IMR-90 (cell line): ENCODE results near the gene KTI12. TPM values are rescaled to one million over a fixed set of nuclear protein-coding genes. Genes with fewer than 3 reads are reported as not detected.
A peak's percentile ranks its signal among the peaks of the same experiment; 100 is the strongest.

Experiments
- ATAC-seq: fragments of 200-7000 bp; cut with Tn5 transposase; 2 replicates; pipeline ENCODE4 v1.9.1; 2020; ENCODE audit warnings: low read depth, mild to moderate bottlenecking, moderate library complexity
- BruUV-seq: library from RNA; stranded (reverse); fragments of 400-500 nt; replicated peaks from 2 replicates; lab custom pipeline; 2021; lab: Mats Ljungman, UMichigan
- CTCF ChIA-PET: fragments of 300-600 bp; formaldehyde crosslinking; extraction: SDS; loops from one replicate; lab custom pipeline; 2021; ENCODE audit warnings: antibody characterized with exemption; lab: Yijun Ruan, JAX
- POLR2A ChIA-PET: fragments of 300-600 bp; sonication (Branson Sonifier 250); formaldehyde crosslinking; loops from one replicate; lab custom pipeline; 2022; ENCODE audit warnings: antibody characterized with exemption; ENCODE audit not compliant: unreplicated experiment; lab: Charles Lee
- DNase-seq: peaks from one replicate; pipeline ENCODE4 v3.0.0; 2013
- H2AFZ ChIP-seq: replicated peaks from 2 replicates; pipeline ENCODE3; 2013; ENCODE audit warnings: low read length, mild to moderate bottlenecking; ENCODE audit not compliant: poor library complexity
- H2AK5ac ChIP-seq: 2 replicates; pipeline ENCODE4 v1.6.1; 2013; ENCODE audit warnings: low read depth, low read length, inconsistent platforms
- H2AK9ac ChIP-seq: replicated peaks from 2 replicates; pipeline ENCODE3; 2013; ENCODE audit warnings: mild to moderate bottlenecking, low read depth, low read length, moderate library complexity; ENCODE audit not compliant: poor library complexity
- H2BK120ac ChIP-seq: 2 replicates; pipeline ENCODE4 v1.6.1; 2013; ENCODE audit warnings: low read depth, low read length, inconsistent platforms
- H2BK15ac ChIP-seq: 3 replicates; pipeline ENCODE4 v1.6.1; 2013; ENCODE audit warnings: low read depth, low read length, inconsistent platforms
- H2BK20ac ChIP-seq: 2 replicates; pipeline ENCODE4 v1.6.1; 2013; ENCODE audit warnings: low read depth, mild to moderate bottlenecking, inconsistent platforms, low read length, moderate library complexity
- H2BK5ac ChIP-seq: 2 replicates; pipeline ENCODE4 v1.6.1; 2013; ENCODE audit warnings: mild to moderate bottlenecking, low read depth, low read length, inconsistent platforms; ENCODE audit not compliant: poor library complexity, severe bottlenecking
- H3K14ac ChIP-seq: replicated peaks from 2 replicates; pipeline ENCODE4 v1.6.1; 2013; ENCODE audit warnings: low read depth, low read length, inconsistent platforms
- H3K18ac ChIP-seq: 2 replicates; pipeline ENCODE4 v1.6.1; 2013; ENCODE audit warnings: low read depth, low read length, control low read depth
- H3K23ac ChIP-seq: 2 replicates; pipeline ENCODE4 v1.6.1; 2013; ENCODE audit warnings: low read depth, low read length, inconsistent platforms
- H3K27ac ChIP-seq: 2 replicates; pipeline ENCODE4 v1.5.1; 2013; ENCODE audit warnings: mild to moderate bottlenecking, control low read depth, low read length; ENCODE audit not compliant: insufficient read depth
- H3K27me3 ChIP-seq: 2 replicates; pipeline ENCODE4 v1.6.1; 2013; ENCODE audit warnings: low read length; ENCODE audit not compliant: control insufficient read depth, insufficient read depth
- H3K36me3 ChIP-seq: 2 replicates; pipeline ENCODE4 v1.6.1; 2013; ENCODE audit warnings: low read length, mixed read lengths; ENCODE audit not compliant: control insufficient read depth, insufficient read depth
- H3K4ac ChIP-seq: 2 replicates; pipeline ENCODE4 v1.6.1; 2013; ENCODE audit warnings: low read depth, low read length, inconsistent platforms
- H3K4me1 ChIP-seq: 2 replicates; pipeline ENCODE4 v1.6.1; 2013; ENCODE audit warnings: low read length, mixed read lengths; ENCODE audit not compliant: control insufficient read depth, insufficient read depth
- H3K4me2 ChIP-seq: 2 replicates; pipeline ENCODE4 v1.6.1; 2013; ENCODE audit warnings: low read depth, mild to moderate bottlenecking, control low read depth, low read length, moderate library complexity
- H3K4me3 ChIP-seq: 2 replicates; pipeline ENCODE4 v1.5.1; 2013; ENCODE audit warnings: low read depth, mild to moderate bottlenecking, control low read depth, low read length, moderate library complexity; ENCODE audit not compliant: insufficient read depth
- H3K56ac ChIP-seq: 2 replicates; pipeline ENCODE4 v1.6.1; 2013; ENCODE audit warnings: low read length, inconsistent platforms; ENCODE audit not compliant: insufficient read depth; ENCODE audit errors: extremely low read depth
- H3K79me1 ChIP-seq, 2 experiments: 2 replicates each; pipeline ENCODE4 v1.6.1; 2013; ENCODE audit warnings: low read length in 2 of 2, inconsistent platforms in 1 of 2, low read depth in 1 of 2
- H3K9ac ChIP-seq: 2 replicates; pipeline ENCODE4 v1.6.1; 2013; ENCODE audit warnings: low read depth, low read length, control low read depth
- H3K9me1 ChIP-seq: 2 replicates; pipeline ENCODE4 v1.6.1; 2013; ENCODE audit warnings: low read length, inconsistent platforms; ENCODE audit not compliant: insufficient read depth
- H3K9me3 ChIP-seq: 2 replicates; pipeline ENCODE4 v1.6.1; 2013; ENCODE audit warnings: low read length; ENCODE audit not compliant: control insufficient read depth, insufficient read depth
- H4K20me1 ChIP-seq: 2 replicates; pipeline ENCODE4 v1.6.1; 2013; ENCODE audit warnings: low read length, inconsistent platforms; ENCODE audit not compliant: insufficient read depth
- H4K5ac ChIP-seq: 2 replicates; pipeline ENCODE4 v1.6.1; 2013; ENCODE audit warnings: mild to moderate bottlenecking, low read depth, low read length, control low read depth
- H4K8ac ChIP-seq, 2 experiments: 2 replicates each; pipeline ENCODE4 v1.6.1; 2013; ENCODE audit warnings: low read depth in 2 of 2, low read length in 2 of 2, control low read depth in 1 of 2, inconsistent platforms in 1 of 2
- H4K91ac ChIP-seq: 2 replicates; pipeline ENCODE4 v1.6.1; 2013; ENCODE audit warnings: low read depth, low read length, inconsistent platforms; ENCODE audit not compliant: insufficient read depth
- BHLHE40 ChIP-seq: fragments of 150-350 bp; IDR thresholded peaks from 2 replicates; pipeline ENCODE4 v1.6.1; 2016; ENCODE audit warnings: mild to moderate bottlenecking, low read depth, low read length
- CEBPB ChIP-seq: IDR thresholded peaks from 2 replicates; pipeline ENCODE4 v1.6.1; 2012; ENCODE audit warnings: low read depth, low read length, improper control_type of control experiment
- FOS ChIP-seq: fragments of 150-350 bp; IDR thresholded peaks from 2 replicates; pipeline ENCODE4 v1.6.1; 2016; ENCODE audit warnings: low read depth, low read length
- MAZ ChIP-seq: IDR thresholded peaks from 2 replicates; pipeline ENCODE4 v1.6.1; 2012; ENCODE audit warnings: low read depth, mild to moderate bottlenecking, low read length, improper control_type of control experiment, moderate library complexity, borderline replicate concordance
- MXI1 ChIP-seq: IDR thresholded peaks from 2 replicates; pipeline ENCODE4 v1.6.1; 2012; ENCODE audit warnings: low read depth, mild to moderate bottlenecking, low read length, moderate library complexity, borderline replicate concordance
- NFE2L2 ChIP-seq: fragments of 150-350 bp; IDR thresholded peaks from 2 replicates; pipeline ENCODE4 v1.6.1; 2016; ENCODE audit warnings: low read depth, mild to moderate bottlenecking, low read length
- POLR2A ChIP-seq: IDR thresholded peaks from 2 replicates; pipeline ENCODE4 v1.6.1; 2012; ENCODE audit warnings: mild to moderate bottlenecking, low read depth, low read length
- RAD21 ChIP-seq: IDR thresholded peaks from 2 replicates; pipeline ENCODE4 v1.6.1; 2012; ENCODE audit warnings: low read length, improper control_type of control experiment
- RFX5 ChIP-seq: IDR thresholded peaks from 2 replicates; pipeline ENCODE4 v1.8.0; 2012; ENCODE audit warnings: low read depth, mild to moderate bottlenecking, low read length, moderate library complexity
- SMC3 ChIP-seq: fragments of 150-350 bp; IDR thresholded peaks from 2 replicates; pipeline ENCODE4 v1.6.1; 2016; ENCODE audit warnings: low read depth, mild to moderate bottlenecking, antibody characterized with exemption, low read length, moderate library complexity
- WGBS, 2 experiments: methylation state at CpG; one replicate each; pipeline versions ENCODE4 v1.1.5 to v1.1.7; 2013; ENCODE audit warnings: missing lambda C conversion rate in 2 of 2; ENCODE audit not compliant: insufficient read length in 1 of 2; ENCODE audit errors: extremely low coverage in 2 of 2; 5-methylcytosine and 5-hydroxymethylcytosine counted together
- dilution Hi-C: fragments of 300-500 bp; cut with HindIII; formaldehyde crosslinking; loops from one replicate; pipeline ENCODE4 v1.14.3; 2018; ENCODE audit warnings: low sequenced_read_pairs; ENCODE audit not compliant: unreplicated experiment
- in situ Hi-C: fragments of 300-500 bp; cut with MboI; formaldehyde crosslinking; loops from 3 replicates; pipeline ENCODE4 v1.14.3; 2019; ENCODE audit warnings: low sequenced_read_pairs, inconsistent platforms, mixed read lengths
- intact Hi-C: fragments of 100-400 bp; cut with micrococcal nuclease; formaldehyde crosslinking; loops from 2 replicates; pipeline ENCODE4 v1.10.0; 2022
- polyA plus RNA-seq, 3 experiments: library from polyadenylated mRNA; depleted of rRNA; stranded (reverse); fragments of >200 nt; gene quantifications; 2 replicates each; pipeline ENCODE4 v1.2.3, GENCODE V29; 2012; ENCODE audit warnings: low replicate concordance in 1 of 3
- total RNA-seq: library from RNA; depleted of rRNA; stranded (reverse); fragments of >200 nt; gene quantifications from 2 replicates; pipeline ENCODE4 v1.2.3, GENCODE V29; 2012
- TF ChIP-seq, protein P1 (sequence below): fragments of 150-350 bp; IDR thresholded peaks from 2 replicates; pipeline ENCODE4 v1.6.1; 2017; ENCODE audit warnings: mild to moderate bottlenecking, antibody characterized with exemption, low read length, low read depth
- TF ChIP-seq, protein P2 (sequence below): fragments of 150-350 bp; IDR thresholded peaks from 2 replicates; pipeline ENCODE4 v1.6.1; 2016; ENCODE audit warnings: low read depth, mild to moderate bottlenecking, low read length, moderate library complexity, borderline replicate concordance
- TF ChIP-seq, protein P3 (sequence below): conservative IDR thresholded peaks from 2 replicates; pipeline ENCODE4 v1.5.1; 2012; ENCODE audit warnings: mild to moderate bottlenecking, low read depth, low read length, improper control_type of control experiment

KTI12 gene
- total and polyA plus RNA-seq, 2 of the 4 experiments (the other 2 are of a cell fraction), result 15.2 to 16.3 TPM

DNA sequence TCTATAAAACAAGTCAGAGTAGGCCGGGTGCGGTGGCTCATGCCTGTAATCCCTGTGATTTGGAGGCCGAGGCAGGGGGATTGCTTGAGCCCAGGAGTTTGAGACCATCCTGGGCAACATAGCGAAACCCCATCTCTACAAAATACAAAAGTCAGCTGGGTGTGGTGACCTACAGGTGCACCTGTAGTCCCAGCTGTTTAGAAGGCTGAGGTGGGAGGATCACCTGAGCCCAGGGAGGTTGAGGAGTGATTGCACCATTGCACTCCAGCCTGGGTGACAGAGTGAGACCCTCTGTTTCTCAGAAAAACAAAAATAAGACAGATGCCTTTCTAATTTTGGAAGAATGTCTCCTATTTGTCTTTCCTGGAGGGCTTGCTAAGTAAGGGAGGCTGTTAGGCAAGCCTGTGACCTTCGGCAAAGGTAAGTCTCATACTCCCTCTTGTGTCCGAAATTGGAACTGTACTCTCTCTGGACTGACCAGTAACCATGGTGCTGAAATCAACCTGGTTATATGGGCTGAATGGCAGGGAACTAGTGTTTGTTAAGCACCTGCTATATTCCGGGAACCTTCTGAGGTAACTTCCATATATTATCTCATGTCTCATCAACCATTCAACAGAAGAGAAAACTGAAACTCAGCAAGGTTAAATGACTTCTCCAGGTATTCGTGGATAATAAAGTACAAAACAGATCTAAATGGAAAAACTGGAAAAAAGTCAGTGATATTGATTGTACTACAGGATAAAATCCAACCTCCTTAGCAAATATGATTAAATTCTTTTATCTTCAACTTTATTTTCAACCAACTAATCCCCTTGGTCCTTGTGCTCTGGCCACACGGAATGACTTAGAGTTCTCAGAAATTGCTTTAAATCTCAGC lies 31.3 kb downstream of the KTI12 start:
- Histone ChIP-seq H4K8ac (no peak overlapping the region), H4K5ac (no peak overlapping the region), H3K9me1 (peaks cover 13% of the 10 kb centered on the region; the same call in 1 of the 2 replicates), H2AFZ (no peak overlapping the region), H3K9ac (no peak overlapping the region), H3K4me3 (no peak overlapping the region), H3K23ac (no peak overlapping the region), H3K27me3 (no peaks in the 10 kb centered on the region), H3K4ac (peak overlapping the region; percentile 80), H2AK9ac (peak overlapping the region; percentile 48), H2BK15ac (no peak overlapping the region), H4K20me1 (no peaks in the 10 kb centered on the region), H3K27ac (no peak overlapping the region), H3K14ac (0 out of 2 replicates have a peak overlapping the region, but pooled peaks have one; percentile 5), H2BK20ac (peak overlapping the region; percentile 87; the same call in 1 of the 2 replicates), H3K56ac (no peak overlapping the region), H3K4me2 (no peak overlapping the region), H3K18ac (no peak overlapping the region), H3K36me3 (no peaks in the 10 kb centered on the region), H2BK120ac (peak overlapping the region; percentile 78; the same call in 1 of the 2 replicates), H4K91ac (peak overlapping the region; percentile 5), H3K9me3 (no peaks in the 10 kb centered on the region), H3K4me1 (peaks cover 5% of the 10 kb centered on the region), H2AK5ac (peak overlapping the region; percentile 84), H2BK5ac (peak overlapping the region; percentile 47), H3K79me1 (peaks cover 0 to 6% of the 10 kb centered on the region in 2 experiments; a peak in 1 of 4 replicates)
- dilution Hi-C loops, result no loop called here
- ChIA-PET POLR2A (no interaction called here), CTCF (interaction anchor here (0.6 to 1.0 kb wide), 2 partner anchors 105 to 106 kb away, joined by 3 read pairs; no protein-coding TSS in a partner anchor)
- intact Hi-C loops, result loop anchor here (1.0 to 10.0 kb wide), 5 partner anchors 55 to 367 kb away; partner anchors contain the start of gene BTF3L4
- 93% methylated on average over 3 of the region's 9 CpGs; no CpG with 5 or more reads in 1 of the 2 experiments for WGBS, 2 experiments
- ATAC-seq (peak; percentile 91), DNase-seq (peak; percentile 95)
- no TSS peak for BruUV-seq
- in situ Hi-C loops, result no loop called here
- TF ChIP-seq MXI1 (no peak), NFE2L2 (no peak), FOS (no peak), RAD21 (peak; percentile 99), CEBPB (peak; percentile 85), MAZ (no peak), BHLHE40 (no peak), SMC3 (peak; percentile 95), POLR2A (no peak), RFX5 (no peak)
- TF ChIP-seq, protein P1, sequence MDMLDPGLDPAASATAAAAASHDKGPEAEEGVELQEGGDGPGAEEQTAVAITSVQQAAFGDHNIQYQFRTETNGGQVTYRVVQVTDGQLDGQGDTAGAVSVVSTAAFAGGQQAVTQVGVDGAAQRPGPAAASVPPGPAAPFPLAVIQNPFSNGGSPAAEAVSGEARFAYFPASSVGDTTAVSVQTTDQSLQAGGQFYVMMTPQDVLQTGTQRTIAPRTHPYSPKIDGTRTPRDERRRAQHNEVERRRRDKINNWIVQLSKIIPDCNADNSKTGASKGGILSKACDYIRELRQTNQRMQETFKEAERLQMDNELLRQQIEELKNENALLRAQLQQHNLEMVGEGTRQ, result no peak
- TF ChIP-seq, protein P2, sequence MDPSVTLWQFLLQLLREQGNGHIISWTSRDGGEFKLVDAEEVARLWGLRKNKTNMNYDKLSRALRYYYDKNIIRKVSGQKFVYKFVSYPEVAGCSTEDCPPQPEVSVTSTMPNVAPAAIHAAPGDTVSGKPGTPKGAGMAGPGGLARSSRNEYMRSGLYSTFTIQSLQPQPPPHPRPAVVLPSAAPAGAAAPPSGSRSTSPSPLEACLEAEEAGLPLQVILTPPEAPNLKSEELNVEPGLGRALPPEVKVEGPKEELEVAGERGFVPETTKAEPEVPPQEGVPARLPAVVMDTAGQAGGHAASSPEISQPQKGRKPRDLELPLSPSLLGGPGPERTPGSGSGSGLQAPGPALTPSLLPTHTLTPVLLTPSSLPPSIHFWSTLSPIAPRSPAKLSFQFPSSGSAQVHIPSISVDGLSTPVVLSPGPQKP, result no peak
- TF ChIP-seq, protein P3, sequence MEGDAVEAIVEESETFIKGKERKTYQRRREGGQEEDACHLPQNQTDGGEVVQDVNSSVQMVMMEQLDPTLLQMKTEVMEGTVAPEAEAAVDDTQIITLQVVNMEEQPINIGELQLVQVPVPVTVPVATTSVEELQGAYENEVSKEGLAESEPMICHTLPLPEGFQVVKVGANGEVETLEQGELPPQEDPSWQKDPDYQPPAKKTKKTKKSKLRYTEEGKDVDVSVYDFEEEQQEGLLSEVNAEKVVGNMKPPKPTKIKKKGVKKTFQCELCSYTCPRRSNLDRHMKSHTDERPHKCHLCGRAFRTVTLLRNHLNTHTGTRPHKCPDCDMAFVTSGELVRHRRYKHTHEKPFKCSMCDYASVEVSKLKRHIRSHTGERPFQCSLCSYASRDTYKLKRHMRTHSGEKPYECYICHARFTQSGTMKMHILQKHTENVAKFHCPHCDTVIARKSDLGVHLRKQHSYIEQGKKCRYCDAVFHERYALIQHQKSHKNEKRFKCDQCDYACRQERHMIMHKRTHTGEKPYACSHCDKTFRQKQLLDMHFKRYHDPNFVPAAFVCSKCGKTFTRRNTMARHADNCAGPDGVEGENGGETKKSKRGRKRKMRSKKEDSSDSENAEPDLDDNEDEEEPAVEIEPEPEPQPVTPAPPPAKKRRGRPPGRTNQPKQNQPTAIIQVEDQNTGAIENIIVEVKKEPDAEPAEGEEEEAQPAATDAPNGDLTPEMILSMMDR, result peak; percentile 94
